ENCODE measurements around the gene GNAQ. TPM values are rescaled to one million over a fixed set of nuclear protein-coding genes. Genes with fewer than 3 reads are reported as not detected.

The GNAQ gene
- total RNA-seq, 1 experiment from 2014 or later, result 28.7 TPM

DNA sequence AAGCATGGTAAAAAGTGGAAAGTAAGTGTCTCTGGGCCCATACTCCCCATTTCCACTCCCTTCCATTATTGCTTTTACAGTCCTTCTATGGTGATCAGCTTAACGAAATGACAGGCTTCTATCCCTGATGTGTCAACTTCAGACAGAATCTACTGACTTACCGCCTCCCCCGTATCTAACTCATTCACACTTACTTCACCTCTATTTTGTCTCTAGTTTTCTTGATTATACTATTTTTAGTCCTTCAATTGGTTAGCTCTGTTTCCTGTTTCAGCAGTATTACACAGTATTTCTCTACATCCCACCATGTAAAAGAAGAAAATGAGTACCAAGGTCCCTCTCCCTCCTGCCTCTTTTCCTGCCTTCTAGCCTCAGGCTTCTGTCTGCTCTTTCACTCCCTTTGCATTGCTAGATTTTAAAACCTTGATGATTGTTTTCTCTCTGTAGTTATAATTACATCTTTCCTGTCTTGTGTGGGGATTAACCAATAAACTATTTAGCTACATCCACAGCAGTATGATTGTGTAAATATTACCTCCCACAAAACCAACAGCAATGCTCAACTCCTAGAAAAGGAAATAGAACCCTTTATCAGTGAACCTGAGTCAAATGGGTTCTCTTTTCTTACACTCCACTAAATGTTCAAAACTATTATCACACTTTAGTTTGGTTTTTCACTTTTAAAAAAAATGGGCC, 53.4 kb downstream of the GNAQ start:
- Histone ChIP-seq H3K79me2 (ENCODE audit: insufficient read depth, low read length) (no peaks in the 10 kb centered on the region; the same call in 1 of the 2 replicates), H3K36me3 (ENCODE audit: control insufficient read depth in 1 of 2, insufficient read depth in 2 of 2, low read length in 2 of 2) (no peaks in the 10 kb centered on the region), H3K9me2 (ENCODE audit: insufficient read depth) (no peaks in the 10 kb centered on the region), H4K20me1 (ENCODE audit: insufficient read depth) (no peaks in the 10 kb centered on the region; the same call in 1 of the 2 replicates), H3K9ac (ENCODE audit: low read length) (no peak overlapping the region), H3K27ac (ENCODE audit: low read depth, low read length) (no peak overlapping the region), H3K4me3 (replicated peaks in 1 of 2; ENCODE audit: low read depth in 1 of 2, low read length in 2 of 2) (no peak overlapping the region), H3K4me1 (ENCODE audit: control insufficient read depth in 1 of 2, insufficient read depth in 2 of 2, low read length in 2 of 2) (peaks cover 6 to 8% of the 10 kb centered on the region in 2 experiments), H3K27me3 (ENCODE audit: insufficient read depth, low read length) (no peaks in the 10 kb centered on the region), H3K9me3 (ENCODE audit: control insufficient read depth in 1 of 2, insufficient read depth in 1 of 2, low read depth in 1 of 2, low read length in 2 of 2) (no peaks in the 10 kb centered on the region), H3K4me2 (ENCODE audit: low read length) (no peak overlapping the region), H2AFZ (ENCODE audit: low read depth, low read length, poor library complexity, severe bottlenecking) (no peak overlapping the region)
- ChIA-PET RAD21 (ENCODE audit: low non-redundant PET in 1 of 2, low total read pairs in 2 of 2, uncharacterized antibody in 2 of 2, unreplicated experiment in 2 of 2) (no interaction called here), POLR2A (no interaction called here), CTCF (interaction anchor here (1.0 to 1.4 kb wide), 2 partner anchors 14 to 61 kb away, joined by 3 to 4 read pairs; no protein-coding TSS in a partner anchor)
- no TSS peak for BruUV-seq (replicated peaks)
- ATAC-seq, result no peak
- intact Hi-C loops (cut with micrococcal nuclease), result loop anchor here (10.0 kb wide), 1 partner anchor 387 kb away; no protein-coding TSS in a partner anchor
- TF ChIP-seq EGR1 (IDR thresholded peaks at IDR 0.05; ENCODE audit: low read depth) (no peak), SP1 (IDR thresholded peaks at IDR 0.05; ENCODE audit: low read depth) (no peak), EZH2 (IDR thresholded peaks at IDR 0.05) (no peak), JUND (IDR thresholded peaks at IDR 0.05) (no peak), RAD21 (IDR thresholded peaks at IDR 0.05; ENCODE audit: low read depth) (no peak), CBX3 (IDR thresholded peaks at IDR 0.05; ENCODE audit: low read depth) (no peak), YY1 (IDR thresholded peaks at IDR 0.05; ENCODE audit: extremely low read depth, insufficient replicate concordance, low read depth, low read length) (no peak), TCF7L2 (IDR thresholded peaks at IDR 0.05; ENCODE audit: borderline replicate concordance, extremely low read depth, insufficient read depth, insufficient read length) (no peak), POLR2AphosphoS5 (IDR thresholded peaks at IDR 0.05; ENCODE audit: low read depth, low read length) (no peak)
- TF ChIP-seq, protein P1, sequence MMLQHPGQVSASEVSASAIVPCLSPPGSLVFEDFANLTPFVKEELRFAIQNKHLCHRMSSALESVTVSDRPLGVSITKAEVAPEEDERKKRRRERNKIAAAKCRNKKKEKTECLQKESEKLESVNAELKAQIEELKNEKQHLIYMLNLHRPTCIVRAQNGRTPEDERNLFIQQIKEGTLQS (IDR thresholded peaks at IDR 0.05), result no peak
- TF ChIP-seq, protein P2, sequence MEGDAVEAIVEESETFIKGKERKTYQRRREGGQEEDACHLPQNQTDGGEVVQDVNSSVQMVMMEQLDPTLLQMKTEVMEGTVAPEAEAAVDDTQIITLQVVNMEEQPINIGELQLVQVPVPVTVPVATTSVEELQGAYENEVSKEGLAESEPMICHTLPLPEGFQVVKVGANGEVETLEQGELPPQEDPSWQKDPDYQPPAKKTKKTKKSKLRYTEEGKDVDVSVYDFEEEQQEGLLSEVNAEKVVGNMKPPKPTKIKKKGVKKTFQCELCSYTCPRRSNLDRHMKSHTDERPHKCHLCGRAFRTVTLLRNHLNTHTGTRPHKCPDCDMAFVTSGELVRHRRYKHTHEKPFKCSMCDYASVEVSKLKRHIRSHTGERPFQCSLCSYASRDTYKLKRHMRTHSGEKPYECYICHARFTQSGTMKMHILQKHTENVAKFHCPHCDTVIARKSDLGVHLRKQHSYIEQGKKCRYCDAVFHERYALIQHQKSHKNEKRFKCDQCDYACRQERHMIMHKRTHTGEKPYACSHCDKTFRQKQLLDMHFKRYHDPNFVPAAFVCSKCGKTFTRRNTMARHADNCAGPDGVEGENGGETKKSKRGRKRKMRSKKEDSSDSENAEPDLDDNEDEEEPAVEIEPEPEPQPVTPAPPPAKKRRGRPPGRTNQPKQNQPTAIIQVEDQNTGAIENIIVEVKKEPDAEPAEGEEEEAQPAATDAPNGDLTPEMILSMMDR (IDR thresholded peaks at IDR 0.05 in 2 of 3, conservative IDR thresholded peaks at IDR 0.05 in 1 of 3; ENCODE audit: borderline replicate concordance in 1 of 3, insufficient read depth in 1 of 3, low read depth in 2 of 3, low read length in 2 of 3), result no peak
- TF ChIP-seq, protein P3, sequence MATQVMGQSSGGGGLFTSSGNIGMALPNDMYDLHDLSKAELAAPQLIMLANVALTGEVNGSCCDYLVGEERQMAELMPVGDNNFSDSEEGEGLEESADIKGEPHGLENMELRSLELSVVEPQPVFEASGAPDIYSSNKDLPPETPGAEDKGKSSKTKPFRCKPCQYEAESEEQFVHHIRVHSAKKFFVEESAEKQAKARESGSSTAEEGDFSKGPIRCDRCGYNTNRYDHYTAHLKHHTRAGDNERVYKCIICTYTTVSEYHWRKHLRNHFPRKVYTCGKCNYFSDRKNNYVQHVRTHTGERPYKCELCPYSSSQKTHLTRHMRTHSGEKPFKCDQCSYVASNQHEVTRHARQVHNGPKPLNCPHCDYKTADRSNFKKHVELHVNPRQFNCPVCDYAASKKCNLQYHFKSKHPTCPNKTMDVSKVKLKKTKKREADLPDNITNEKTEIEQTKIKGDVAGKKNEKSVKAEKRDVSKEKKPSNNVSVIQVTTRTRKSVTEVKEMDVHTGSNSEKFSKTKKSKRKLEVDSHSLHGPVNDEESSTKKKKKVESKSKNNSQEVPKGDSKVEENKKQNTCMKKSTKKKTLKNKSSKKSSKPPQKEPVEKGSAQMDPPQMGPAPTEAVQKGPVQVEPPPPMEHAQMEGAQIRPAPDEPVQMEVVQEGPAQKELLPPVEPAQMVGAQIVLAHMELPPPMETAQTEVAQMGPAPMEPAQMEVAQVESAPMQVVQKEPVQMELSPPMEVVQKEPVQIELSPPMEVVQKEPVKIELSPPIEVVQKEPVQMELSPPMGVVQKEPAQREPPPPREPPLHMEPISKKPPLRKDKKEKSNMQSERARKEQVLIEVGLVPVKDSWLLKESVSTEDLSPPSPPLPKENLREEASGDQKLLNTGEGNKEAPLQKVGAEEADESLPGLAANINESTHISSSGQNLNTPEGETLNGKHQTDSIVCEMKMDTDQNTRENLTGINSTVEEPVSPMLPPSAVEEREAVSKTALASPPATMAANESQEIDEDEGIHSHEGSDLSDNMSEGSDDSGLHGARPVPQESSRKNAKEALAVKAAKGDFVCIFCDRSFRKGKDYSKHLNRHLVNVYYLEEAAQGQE (IDR thresholded peaks at IDR 0.05; ENCODE audit: low read depth), result no peak
- no peak for DNase-seq (ENCODE audit: low read depth, low spot score)
